Measurements from ENCODE around the gene TAF11L12. TPM values are rescaled to one million over a fixed set of nuclear protein-coding genes. Genes with fewer than 3 reads are reported as not detected.
"Not testable (repeated sequence)": the region's sequence is repeated elsewhere in the genome, so short reads cannot be mapped to it uniquely, and the experiment has no call there.

Gene TAF11L12
- total RNA-seq, 4 donors from 2014 or later: not detected

DNA sequence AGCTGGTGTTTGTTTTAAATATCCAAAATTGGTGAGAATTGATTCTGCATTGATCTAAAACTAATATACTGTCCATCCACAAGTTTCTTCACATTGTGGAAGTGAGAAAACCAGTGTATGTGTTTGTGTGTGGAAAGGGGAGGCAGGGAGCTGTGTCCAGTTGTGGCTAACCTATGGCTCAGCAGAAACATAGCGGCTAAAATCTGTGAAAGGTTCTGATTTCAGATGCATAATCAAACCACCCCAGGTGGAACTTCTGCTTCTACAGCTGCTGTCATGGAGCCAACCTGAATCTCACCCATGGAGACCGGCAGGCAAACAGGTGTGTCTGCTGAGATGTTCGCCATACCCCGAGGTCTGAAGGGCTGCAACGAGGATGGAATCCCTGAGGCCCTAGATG lies 24.0 kb downstream of the TAF11L12 start, which contains the start of gene TAF11L14:
TSS of gene TAF11L14 (plus strand) at position 301 of the 400 bp plus-strand sequence.
- Histone ChIP-seq H3K27ac (no peak within 1 kb of the TSS), H3K27me3 (no peaks in the 10 kb centered on the region), H3K4me3 (no peak within 1 kb of the TSS), H3K9me3 (no peaks in the 10 kb centered on the region), H3K4me1 (no peaks in the 10 kb centered on the region), H3K36me3 (no peaks in the 10 kb centered on the region)
- TF ChIP-seq POLR2AphosphoS5 (IDR thresholded peaks at IDR 0.05) (no peak), POLR2A (IDR thresholded peaks at IDR 0.05) (no peak), EP300 (IDR thresholded peaks at IDR 0.05; ENCODE audit: low read depth) (no peak), CTCF (IDR thresholded peaks at IDR 0.05) (no peak)
- WGBS, 2 donors (ENCODE audit: low coverage in 1 of 2): 86 to 100% methylated on average over 1 to 5 of the region's 5 CpGs
- DNase-seq: no peak
- in situ Hi-C loops (cut with MboI; ENCODE audit: low pct_ligation_motif_present in 1 of 4, low pct_unique_long_range_greater_than_20kb in 1 of 4, low sequenced_read_pairs in 3 of 4): no loop called here
- intact Hi-C loops (cut with DNase I; ENCODE audit: low total_unique reads): no loop called here

DNA sequence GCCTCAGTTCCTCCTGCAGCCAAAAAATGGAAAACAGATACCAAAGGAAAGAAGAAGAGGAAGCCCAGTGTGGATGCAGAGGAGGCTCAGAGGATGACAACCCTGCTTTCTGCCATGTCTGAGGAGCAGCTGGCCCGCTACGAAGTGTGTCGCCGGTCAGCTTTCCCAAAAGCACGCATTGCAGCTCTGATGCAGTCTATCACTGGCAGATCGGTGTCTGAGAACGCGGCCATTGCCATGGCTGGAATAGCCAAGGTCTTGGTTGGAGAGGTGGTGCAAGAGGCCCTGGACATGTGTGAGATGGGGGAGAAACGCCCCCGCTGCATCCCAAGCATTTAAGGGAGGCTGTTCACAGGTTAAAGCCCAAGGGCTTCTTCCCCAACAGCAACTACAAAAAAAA lies 39.0 kb downstream of the TAF11L12 start:
- H3K27me3 ChIP-seq; H3K4me3 ChIP-seq; intact Hi-C loops (cut with DNase I; ENCODE audit: low total_unique reads); H3K36me3 ChIP-seq; H3K9me3 ChIP-seq; H3K4me1 ChIP-seq; H3K27ac ChIP-seq; DNase-seq; in situ Hi-C loops (cut with MboI; ENCODE audit: low pct_ligation_motif_present in 1 of 4, low pct_unique_long_range_greater_than_20kb in 1 of 4, low sequenced_read_pairs in 3 of 4): not testable (repeated sequence)
- WGBS, 2 donors (ENCODE audit: low coverage in 1 of 2): 98% methylated on average over 10 of the region's 10 CpGs; no CpG with 5 or more reads in 1 of the 2 donors

GRCh38 chr5:17655201-17655759 lies 45.1 kb downstream of the TAF11L12 start:
- H3K4me3 ChIP-seq; intact Hi-C loops (cut with DNase I; ENCODE audit: low total_unique reads); H3K27me3 ChIP-seq; H3K36me3 ChIP-seq; H3K4me1 ChIP-seq; in situ Hi-C loops (cut with MboI; ENCODE audit: low pct_ligation_motif_present in 1 of 4, low pct_unique_long_range_greater_than_20kb in 1 of 4, low sequenced_read_pairs in 3 of 4); H3K9me3 ChIP-seq; H3K27ac ChIP-seq; DNase-seq: not testable (repeated sequence)
- WGBS, 2 donors (ENCODE audit: low coverage in 1 of 2): 97% methylated on average over 32 of the region's 32 CpGs; no CpG with 5 or more reads in 1 of the 2 donors

DNA sequence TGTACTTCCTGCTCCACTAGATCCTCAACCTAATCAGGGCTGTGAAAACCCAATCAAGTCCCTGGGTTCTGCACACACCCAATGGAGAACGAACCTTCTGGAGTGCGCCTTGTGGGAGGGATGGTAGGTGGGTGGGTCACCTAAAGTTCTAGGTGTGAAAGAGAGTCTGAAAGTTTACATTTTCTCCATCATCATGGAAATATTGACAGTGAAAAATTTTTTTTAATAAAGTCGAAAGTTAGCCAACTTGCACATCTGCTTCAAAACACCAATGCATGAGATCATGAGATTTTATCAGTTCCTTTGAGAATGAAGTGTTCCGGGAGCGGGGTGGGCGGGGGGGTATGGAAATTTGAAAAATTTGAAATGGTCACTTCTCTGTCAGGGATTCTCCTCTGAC lies 45.7 kb downstream of the TAF11L12 start:
- Histone ChIP-seq H3K27ac (no peak overlapping the region), H3K4me3 (no peak overlapping the region), H3K4me1 (no peaks in the 10 kb centered on the region), H3K27me3 (no peaks in the 10 kb centered on the region), H3K36me3 (no peaks in the 10 kb centered on the region), H3K9me3 (no peaks in the 10 kb centered on the region)
- WGBS, 2 donors (ENCODE audit: low coverage in 1 of 2): 64 to 74% methylated on average over 3 to 6 of the region's 6 CpGs
- intact Hi-C loops (cut with DNase I; ENCODE audit: low total_unique reads): no loop called here
- in situ Hi-C loops (cut with MboI; ENCODE audit: low pct_ligation_motif_present in 1 of 4, low pct_unique_long_range_greater_than_20kb in 1 of 4, low sequenced_read_pairs in 3 of 4): no loop called here
- TF ChIP-seq POLR2A (IDR thresholded peaks at IDR 0.05) (no peak), EP300 (IDR thresholded peaks at IDR 0.05; ENCODE audit: low read depth) (no peak), POLR2AphosphoS5 (IDR thresholded peaks at IDR 0.05) (no peak), CTCF (IDR thresholded peaks at IDR 0.05) (no peak)
- no peak for DNase-seq

Small RNA genes within 50 kb of the gene (small RNA-seq; reads per million reads assigned to genes)
- gene AC233724.1: 0 reads per million in 4 donors
- gene AC233724.2: 0 reads per million in 4 donors
- gene AC233724.3: 0 reads per million in 4 donors
- gene AC233724.4: 0 reads per million in 4 donors
- gene AC233724.6: 0 reads per million in 4 donors
- gene AC233724.7: 0 reads per million in 4 donors

Other genes with a start within 250 kb of the TAF11L12 start
- gene TAF11L2, start 112.2 kb upstream of the TAF11L12 start, total RNA-seq: not detected
- gene TAF11L3, start 92.0 kb upstream of the TAF11L12 start, total RNA-seq: not detected
- not detected for gene TAF11L4, start 88.6 kb upstream of the TAF11L12 start, total RNA-seq
- gene TAF11L5, start 85.2 kb upstream of the TAF11L12 start, total RNA-seq: not detected
- not detected for gene TAF11L6, start 81.7 kb upstream of the TAF11L12 start, total RNA-seq
- not detected for gene TAF11L7, start 24.6 kb upstream of the TAF11L12 start, total RNA-seq
- not detected for gene TAF11L8, start 19.4 kb upstream of the TAF11L12 start, total RNA-seq
- not detected for gene TAF11L9, start 16.0 kb upstream of the TAF11L12 start, total RNA-seq
- not detected for gene TAF11L10, start 12.6 kb upstream of the TAF11L12 start, total RNA-seq
- not detected for gene TAF11L11, start 6.2 kb upstream of the TAF11L12 start, total RNA-seq
- not detected for gene TAF11L13, start 21.7 kb downstream of the TAF11L12 start, total RNA-seq
- not detected for gene TAF11L14, start 24.1 kb downstream of the TAF11L12 start, total RNA-seq